PC-9 (cell line): ENCODE measurements around the gene CENPX. TPM values are rescaled to one million over a fixed set of nuclear protein-coding genes. Genes with fewer than 3 reads are reported as not detected.

Source experiments
- BruUV-seq: library from RNA; stranded (reverse); fragments of 400-500 nt; replicated peaks from 2 replicates; lab custom pipeline; 2021; lab: Mats Ljungman, UMichigan
- CTCF ChIA-PET: fragments of 300-600 bp; sonication (Branson Sonifier 250); formaldehyde crosslinking; loops from one replicate; lab custom pipeline; 2022; ENCODE audit warnings: antibody characterized with exemption; lab: Charles Lee
- POLR2A ChIA-PET: fragments of 300-600 bp; sonication (Branson Sonifier 250); formaldehyde crosslinking; loops from one replicate; lab custom pipeline; 2022; ENCODE audit warnings: antibody characterized with exemption; ENCODE audit not compliant: unreplicated experiment; lab: Charles Lee
- DNase-seq, 2 experiments: peaks; one replicate each; pipeline versions ENCODE4 v3.0.0 to v3.0.0-alpha.2; 2015 to 2022; ENCODE audit warnings: mixed read lengths in 1 of 2
- H2AFZ ChIP-seq: fragments of 200-600 bp; sonication (generic); 2 replicates; pipeline ENCODE4 v1.8.1; 2017; ENCODE audit warnings: antibody characterized with exemption
- H3F3A ChIP-seq: fragments of 200-600 bp; sonication (generic); 2 replicates; pipeline ENCODE4 v1.8.1; 2017; ENCODE audit warnings: antibody characterized with exemption, mild to moderate bottlenecking, low read depth; ENCODE audit not compliant: insufficient read depth
- H3K27ac ChIP-seq: fragments of 200-600 bp; sonication (generic); 2 replicates; pipeline ENCODE4 v1.6.1; 2016; ENCODE audit warnings: mixed run types
- H3K27me3 ChIP-seq: fragments of 200-600 bp; sonication (generic); 2 replicates; pipeline ENCODE4 v1.6.1; 2016; ENCODE audit warnings: low read depth, mixed run types; ENCODE audit not compliant: insufficient read depth
- H3K36me3 ChIP-seq: fragments of 200-600 bp; sonication (generic); 2 replicates; pipeline ENCODE4 v1.6.1; 2016; ENCODE audit warnings: low read depth, mixed run types
- H3K4me1 ChIP-seq: fragments of 200-600 bp; sonication (generic); replicated peaks from 2 replicates; pipeline ENCODE4 v1.6.1; 2016; ENCODE audit warnings: mixed run types; ENCODE audit not compliant: insufficient read depth
- H3K4me2 ChIP-seq: fragments of 200-600 bp; sonication (generic); 2 replicates; pipeline ENCODE4 v1.6.1; 2017; ENCODE audit warnings: mixed run types
- H3K4me3 ChIP-seq: fragments of 200-600 bp; sonication (generic); 2 replicates; pipeline ENCODE4 v1.6.1; 2016; ENCODE audit warnings: mixed run types
- H3K79me2 ChIP-seq: fragments of 200-600 bp; sonication (generic); 2 replicates; pipeline ENCODE4 v1.6.1; 2017; ENCODE audit warnings: low read depth, mixed run types
- H3K9me2 ChIP-seq: fragments of 200-600 bp; sonication (generic); 2 replicates; pipeline ENCODE4 v1.8.1; 2017; ENCODE audit warnings: mild to moderate bottlenecking; ENCODE audit not compliant: insufficient read depth
- H3K9me3 ChIP-seq: fragments of 200-600 bp; sonication (generic); 2 replicates; pipeline ENCODE4 v1.8.1; 2016; ENCODE audit warnings: low read depth; ENCODE audit not compliant: insufficient read depth
- H4K20me1 ChIP-seq: fragments of 200-600 bp; sonication (generic); 2 replicates; pipeline ENCODE4 v1.8.1; 2017; ENCODE audit not compliant: insufficient read depth
- CTCF ChIP-seq: fragments of 200-600 bp; sonication (generic); conservative IDR thresholded peaks from 2 replicates; pipeline ENCODE4 v1.6.1; 2017; ENCODE audit warnings: mixed run types, antibody characterized with exemption, mild to moderate bottlenecking, moderate library complexity
- EZH2 ChIP-seq: fragments of 200-600 bp; sonication (generic); IDR thresholded peaks from 2 replicates; pipeline ENCODE4 v1.8.0; 2017; ENCODE audit warnings: antibody characterized with exemption, low read depth
- intact Hi-C: fragments of 100-400 bp; cut with micrococcal nuclease; formaldehyde crosslinking; loops from one replicate; pipeline ENCODE4 v1.10.0; 2022; ENCODE audit not compliant: unreplicated experiment
- total RNA-seq: library from RNA; stranded (reverse); gene quantifications from 2 replicates; pipeline ENCODE4 v1.2.3, GENCODE V29; 2021

The CENPX gene
- total RNA-seq, 1 experiment from 2014 or later: 132 TPM

GRCh38 chr17:82056729-82057621, 34.3 kb upstream of the CENPX start:
- Histone ChIP-seq H2AFZ (no peak overlapping the region), H3K27me3 (no peaks in the 10 kb centered on the region), H4K20me1 (no peaks in the 10 kb centered on the region), H3K4me1 (no peaks in the 10 kb centered on the region), H3K4me2 (no peak overlapping the region), H3F3A (no peaks in the 10 kb centered on the region), H3K4me3 (no peak overlapping the region), H3K27ac (no peak overlapping the region), H3K9me3 (no peaks in the 10 kb centered on the region), H3K9me2 (no peaks in the 10 kb centered on the region), H3K36me3 (no peaks in the 10 kb centered on the region), H3K79me2 (peaks cover 13% of the 10 kb centered on the region)
- no peak for DNase-seq
- BruUV-seq: TSS peak; percentile 20
- ChIA-PET CTCF (no interaction called here), POLR2A (no interaction called here)
- no peak for TF ChIP-seq EZH2
- no peak for TF ChIP-seq CTCF
- intact Hi-C loops: no loop called here

GRCh38 chr17:82055965-82056728, 33.5 kb upstream of the CENPX start:
- intact Hi-C loops: no loop called here
- no peaks in the 10 kb centered on the region for H3K4me1 ChIP-seq
- H3K36me3 ChIP-seq: no peaks in the 10 kb centered on the region
- no peak overlapping the region for H2AFZ ChIP-seq
- no peaks in the 10 kb centered on the region for H3K9me3 ChIP-seq
- H3K4me2 ChIP-seq: no peak overlapping the region
- H3K27ac ChIP-seq: no peak overlapping the region
- ChIA-PET CTCF (no interaction called here), POLR2A (no interaction called here)
- H3K79me2 ChIP-seq: peaks cover 13% of the 10 kb centered on the region
- BruUV-seq: no TSS peak
- TF ChIP-seq EZH2 (no peak), CTCF (no peak)
- no peaks in the 10 kb centered on the region for H3K9me2 ChIP-seq
- no peaks in the 10 kb centered on the region for H3K27me3 ChIP-seq
- H4K20me1 ChIP-seq: no peaks in the 10 kb centered on the region
- H3K4me3 ChIP-seq: no peak overlapping the region
- DNase-seq: no peak
- no peaks in the 10 kb centered on the region for H3F3A ChIP-seq

- DNase-seq: no peak
- H3K9me3 ChIP-seq: no peaks in the 10 kb centered on the region
- no peak for TF ChIP-seq EZH2
- no peak for TF ChIP-seq CTCF
- H3F3A ChIP-seq: no peaks in the 10 kb centered on the region
- no peak overlapping the region for H3K27ac ChIP-seq
- H3K4me1 ChIP-seq: no peaks in the 10 kb centered on the region
- H3K9me2 ChIP-seq: no peaks in the 10 kb centered on the region
- no peak overlapping the region for H3K4me3 ChIP-seq
- no peak overlapping the region for H3K4me2 ChIP-seq
- ChIA-PET CTCF (no interaction called here), POLR2A (no interaction called here)
- H3K79me2 ChIP-seq: peaks cover 13% of the 10 kb centered on the region
- no peaks in the 10 kb centered on the region for H3K27me3 ChIP-seq
- H3K36me3 ChIP-seq: no peaks in the 10 kb centered on the region
- H4K20me1 ChIP-seq: no peaks in the 10 kb centered on the region
- BruUV-seq: no TSS peak
- no peak overlapping the region for H2AFZ ChIP-seq
- intact Hi-C loops: no loop called here
Observed at GRCh38 chr17:82055023-82055964, 32.6 kb upstream of the CENPX start.
